Left renal pelvis (tissue), 4 donors: ENCODE data around the gene ATP10B. TPM values are rescaled to one million over a fixed set of nuclear protein-coding genes. Genes with fewer than 3 reads are reported as not detected.
"Not testable (repeated sequence)": the region's sequence is repeated elsewhere in the genome, so short reads cannot be mapped to it uniquely, and the experiment has no call there.

Source experiments
- DNase-seq, 4 donors: peaks; one replicate each; pipeline ENCODE4 v3.0.0-alpha.2; 2013; ENCODE audit warnings: low read depth in 4 of 4, low spot score in 3 of 4
- polyA plus RNA-seq, 4 donors: library from polyadenylated mRNA; unstranded; fragments of 120-200 nt; gene quantifications; one replicate each; pipeline ENCODE4 v1.2.1, GENCODE V29; 2013; ENCODE audit not compliant: insufficient read length in 4 of 4

ATP10B gene
- polyA plus RNA-seq, 4 donors: 0.16 to 1.3 (median 0.42) TPM

DNA sequence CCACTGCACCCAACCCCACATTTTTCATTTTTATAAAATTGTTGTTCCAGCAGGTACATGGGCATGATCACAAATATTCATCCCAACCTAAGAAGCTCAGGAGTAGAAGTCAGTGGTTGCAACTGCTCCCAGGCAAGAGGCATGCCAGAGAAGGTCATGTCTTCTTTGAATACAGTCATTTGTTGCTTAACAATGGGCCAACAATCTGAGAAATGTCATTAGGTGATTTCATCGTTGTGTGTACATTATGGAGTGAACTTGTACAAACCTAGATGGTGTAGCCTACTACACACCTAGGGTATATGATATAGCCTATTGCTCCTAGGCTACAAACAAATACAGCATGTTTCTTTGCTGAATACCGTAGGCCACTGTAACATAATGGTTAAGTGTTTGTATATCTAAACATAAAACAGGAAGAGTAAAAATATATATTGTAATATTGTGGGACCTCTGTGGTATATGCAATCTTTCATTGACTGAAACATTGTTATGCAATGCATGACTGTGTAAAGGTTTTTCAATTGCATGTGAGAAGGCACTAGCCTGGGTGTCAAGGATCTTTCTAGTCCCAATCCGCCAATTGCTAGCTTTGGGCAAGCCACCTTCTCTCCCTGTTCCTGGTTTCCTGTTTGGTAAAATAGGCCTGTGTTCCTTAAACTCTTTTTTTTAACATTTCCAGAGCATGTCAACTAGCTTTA lies 27.6 kb downstream of the ATP10B start:
- DNase-seq: no peak

DNA sequence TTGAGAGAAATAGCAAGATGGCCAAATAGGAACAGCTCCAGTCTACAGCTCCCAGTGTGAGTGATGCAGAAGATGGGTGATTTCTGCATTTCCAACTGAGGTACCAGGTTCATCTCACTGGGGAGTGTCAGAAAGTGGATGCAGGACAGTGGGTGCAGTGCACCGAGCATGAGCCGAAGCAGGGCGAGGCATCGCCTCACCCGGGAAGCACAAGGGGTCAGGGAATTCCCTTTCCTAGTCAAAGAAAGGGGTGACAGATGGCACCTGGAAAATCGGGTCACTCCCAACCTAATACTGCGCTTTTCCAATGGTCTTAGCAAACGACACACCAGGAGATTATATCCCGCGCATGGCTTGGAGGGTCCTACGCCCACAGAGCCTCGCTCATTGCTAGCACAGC lies 39.0 kb downstream of the ATP10B start:
- DNase-seq: not testable (repeated sequence)

DNA sequence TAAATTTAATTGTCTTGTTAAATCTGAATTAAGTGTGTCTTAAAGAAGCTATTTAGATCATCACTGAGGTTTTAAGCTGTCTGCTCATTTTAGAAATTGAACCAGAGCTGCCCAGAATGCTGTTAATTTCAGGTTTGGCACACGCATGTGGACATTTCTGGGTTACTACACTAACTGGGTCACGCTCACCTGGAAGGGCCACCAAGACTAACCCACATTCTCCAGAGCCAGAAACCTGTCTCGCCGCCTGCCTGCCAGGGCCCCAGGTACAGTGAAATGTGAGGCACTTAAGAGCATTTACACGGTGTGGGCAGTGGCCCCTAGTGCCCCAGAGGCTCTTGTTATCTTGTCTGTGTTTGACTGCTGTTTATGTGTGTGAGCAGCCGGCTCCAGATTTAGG lies 46.6 kb downstream of the ATP10B start:
- DNase-seq: no peak

DNA sequence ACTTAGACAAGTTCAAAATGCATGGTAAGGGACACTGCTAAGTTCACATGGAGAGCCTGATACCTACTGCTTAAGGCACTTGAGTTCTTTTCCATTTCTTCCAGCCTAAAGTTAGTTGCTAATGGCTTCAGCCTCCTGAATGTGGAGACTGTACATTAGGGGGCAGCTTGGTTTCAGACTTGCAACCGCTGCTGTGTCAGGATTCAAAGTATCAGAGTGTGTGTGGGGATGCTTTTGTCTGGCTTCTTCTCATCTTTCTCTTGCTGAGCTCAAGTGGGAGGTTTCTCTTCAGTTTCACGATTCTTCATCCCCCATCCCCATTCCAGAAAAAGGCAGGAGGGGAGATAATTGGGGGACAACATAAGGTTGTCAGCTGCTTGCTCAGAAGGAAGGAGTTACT lies 49.4 kb downstream of the ATP10B start:
- DNase-seq: no peak

DNA sequence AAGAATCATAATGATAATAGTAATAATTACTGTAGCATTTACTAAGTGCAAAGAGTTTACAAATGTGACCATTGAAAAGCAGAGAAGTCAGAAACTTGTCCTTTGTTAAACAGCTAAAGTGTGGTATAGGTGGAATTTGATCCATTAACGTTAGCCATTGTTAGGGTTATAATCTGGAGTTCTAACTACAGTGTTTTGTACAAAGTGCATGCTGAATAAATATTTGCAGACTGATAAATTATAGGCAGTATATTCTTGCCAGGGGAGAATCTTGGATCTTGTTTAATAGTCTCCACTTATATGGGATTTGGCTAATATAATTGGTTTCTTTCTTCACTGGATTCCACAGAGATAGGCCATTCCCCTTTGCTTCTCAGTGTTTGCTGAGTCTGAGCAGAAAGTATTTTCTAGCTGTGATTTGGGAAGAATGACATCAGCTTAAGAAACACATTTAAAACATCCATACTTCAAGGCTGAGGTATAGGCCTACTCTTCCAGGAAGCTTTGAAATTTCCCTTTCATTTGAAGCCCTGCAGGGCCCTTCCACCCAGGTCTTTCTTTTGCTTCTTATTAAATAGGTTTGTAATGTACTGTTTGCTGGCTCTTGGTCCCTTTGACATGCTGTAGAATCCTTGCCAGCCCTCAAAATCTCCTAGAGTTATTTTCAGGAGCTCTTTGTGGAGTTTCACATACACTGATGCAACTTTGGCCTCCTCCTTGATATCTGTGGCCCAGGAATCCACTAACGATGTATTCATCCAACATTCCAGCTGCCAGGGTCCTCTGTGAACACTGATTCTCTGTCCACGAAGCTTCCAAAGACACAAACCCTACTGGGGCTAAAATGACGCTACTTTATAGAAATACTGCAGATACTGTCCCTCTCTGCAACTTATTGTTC lies 51.4 kb downstream of the ATP10B start:
- no peak for DNase-seq

DNA sequence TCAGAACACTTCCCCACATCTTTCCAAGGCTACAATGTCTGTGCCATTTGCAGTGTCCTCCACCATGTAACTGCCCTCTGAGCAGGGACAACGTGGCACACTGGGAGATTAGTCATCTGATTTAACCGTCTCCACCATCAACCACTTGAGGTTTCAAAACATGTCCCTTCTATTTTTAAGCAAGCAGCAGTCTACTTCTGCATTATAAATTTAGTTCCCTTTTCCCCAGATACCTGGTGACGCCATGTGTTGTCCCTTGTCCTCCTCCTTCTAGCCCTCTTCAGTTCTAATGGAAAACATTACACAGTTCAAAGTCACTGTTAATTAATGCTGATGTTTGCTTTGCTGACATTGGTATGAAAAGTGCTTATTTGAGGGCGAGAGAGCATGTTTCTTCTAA lies 52.8 kb downstream of the ATP10B start:
- DNase-seq: no peak

DNA sequence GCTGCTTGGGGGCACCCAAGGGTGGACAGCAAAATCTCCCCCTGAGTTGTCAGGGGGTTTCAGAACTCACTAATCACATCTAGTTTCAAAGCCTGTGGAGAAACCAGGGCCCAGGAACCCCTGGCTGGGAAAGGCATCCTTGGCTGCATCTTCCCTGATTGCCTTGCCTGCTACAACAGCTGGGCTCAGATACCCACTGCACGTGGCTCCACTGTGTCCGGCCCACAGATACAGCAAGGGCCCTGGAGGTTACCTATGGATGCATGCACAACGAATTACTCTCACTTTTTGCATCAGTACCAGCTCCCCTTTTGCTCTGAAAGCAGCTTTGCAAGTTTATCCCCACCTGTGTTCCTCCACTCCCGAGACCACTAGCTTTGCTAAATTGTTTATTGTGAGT lies 55.0 kb downstream of the ATP10B start:
- no peak for DNase-seq

DNA sequence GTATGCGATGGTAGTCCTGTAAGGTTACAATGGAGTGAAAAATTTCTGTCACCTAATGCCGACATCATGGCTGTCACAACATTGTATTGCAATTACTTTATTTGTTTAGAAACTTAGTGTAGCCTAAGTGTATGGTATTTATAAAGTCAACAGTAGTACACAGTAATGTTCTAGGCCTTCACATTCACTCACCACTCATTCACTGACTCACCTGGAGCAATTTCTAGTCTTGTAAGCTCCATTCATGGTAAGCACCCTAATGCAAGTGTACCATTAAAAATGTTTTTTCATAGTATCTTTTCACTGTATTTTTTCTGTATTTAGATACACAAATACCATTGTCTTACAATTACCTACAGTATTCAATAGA lies 58.5 kb downstream of the ATP10B start:
- no peak for DNase-seq

DNA sequence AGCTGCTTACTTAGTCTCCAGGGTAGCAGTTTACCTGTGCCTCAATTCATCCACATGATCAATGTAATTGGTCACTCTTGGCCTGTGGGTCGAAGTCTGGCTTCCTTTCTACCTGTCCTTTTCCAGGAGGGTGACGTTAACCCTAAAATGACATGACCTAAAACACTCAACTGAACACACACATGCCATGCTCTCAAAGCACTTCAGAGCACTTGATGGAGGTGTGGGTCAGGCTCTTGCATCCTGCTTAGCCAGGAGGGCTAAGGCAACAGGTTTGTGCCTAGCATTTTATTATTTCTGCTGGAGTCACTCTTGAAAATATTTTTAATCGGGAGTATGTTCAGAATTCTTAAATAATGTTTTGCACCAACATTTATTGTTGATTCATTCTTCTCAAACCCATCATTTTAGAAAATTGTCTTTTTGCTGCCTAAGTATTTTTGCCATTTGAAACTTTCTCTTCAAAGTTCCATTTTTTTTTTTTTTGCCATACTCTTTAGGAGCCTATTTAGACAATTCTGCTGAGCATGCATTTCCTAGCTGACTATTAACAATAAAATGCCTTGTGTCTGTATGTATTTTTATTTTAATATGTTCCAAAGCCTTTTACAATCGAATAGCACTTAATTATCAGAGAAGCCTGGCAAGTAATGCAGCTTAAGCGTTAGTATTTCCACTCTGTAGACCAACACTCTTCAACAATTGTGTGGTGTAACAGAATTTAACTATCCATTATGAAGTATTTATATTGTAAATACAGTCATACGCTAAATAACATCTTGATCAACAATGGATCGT lies 59.1 kb downstream of the ATP10B start:
- no peak for DNase-seq

DNA sequence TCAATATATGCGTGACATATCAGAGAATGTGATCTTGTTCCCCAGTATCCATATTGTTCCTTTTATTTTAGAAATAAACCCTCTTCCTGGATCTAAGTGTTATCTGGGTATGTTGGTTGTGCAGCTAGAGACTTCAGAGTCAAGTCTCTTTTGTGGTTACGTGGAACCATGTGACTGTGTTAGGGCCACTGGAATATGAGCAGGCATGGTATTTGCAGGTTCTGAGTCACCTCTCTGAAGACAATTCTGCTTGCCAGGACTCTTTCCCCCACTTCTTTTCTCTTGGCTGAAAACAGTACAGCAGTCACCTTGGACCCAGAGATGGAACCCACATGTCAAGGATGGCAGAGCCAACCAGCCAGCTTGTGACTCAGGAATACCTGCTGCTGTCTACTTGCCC lies 59.7 kb downstream of the ATP10B start:
- no peak for DNase-seq

DNA sequence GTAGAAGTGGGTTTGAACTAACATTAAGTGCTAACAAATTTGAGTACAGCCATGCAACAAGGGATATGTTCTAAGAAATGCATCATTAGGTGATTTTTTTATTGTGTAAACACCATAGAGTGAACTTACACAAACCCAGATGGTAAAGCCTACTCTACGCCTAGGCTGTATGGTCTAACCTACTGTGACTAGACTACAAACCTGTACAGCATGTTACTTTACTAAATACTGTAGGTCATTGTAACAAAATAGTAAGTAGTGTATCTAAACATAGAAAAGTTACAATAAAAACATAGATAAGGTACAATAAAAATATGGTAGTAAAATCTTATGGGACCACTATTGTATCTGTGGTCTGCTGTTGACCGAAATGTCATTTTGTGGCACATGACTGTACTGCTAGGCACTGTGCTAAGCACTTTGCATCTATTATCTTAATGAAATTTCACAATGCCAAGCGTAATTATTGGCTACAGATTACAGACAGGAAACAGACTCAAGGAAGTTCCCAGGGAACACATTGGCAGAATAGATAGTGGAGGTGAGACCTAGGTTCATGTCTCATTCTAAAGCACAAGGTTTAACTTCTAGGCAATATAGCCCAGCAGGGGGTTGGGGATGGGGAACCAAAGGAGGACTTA lies 62.7 kb downstream of the ATP10B start:
- no peak for DNase-seq

DNA sequence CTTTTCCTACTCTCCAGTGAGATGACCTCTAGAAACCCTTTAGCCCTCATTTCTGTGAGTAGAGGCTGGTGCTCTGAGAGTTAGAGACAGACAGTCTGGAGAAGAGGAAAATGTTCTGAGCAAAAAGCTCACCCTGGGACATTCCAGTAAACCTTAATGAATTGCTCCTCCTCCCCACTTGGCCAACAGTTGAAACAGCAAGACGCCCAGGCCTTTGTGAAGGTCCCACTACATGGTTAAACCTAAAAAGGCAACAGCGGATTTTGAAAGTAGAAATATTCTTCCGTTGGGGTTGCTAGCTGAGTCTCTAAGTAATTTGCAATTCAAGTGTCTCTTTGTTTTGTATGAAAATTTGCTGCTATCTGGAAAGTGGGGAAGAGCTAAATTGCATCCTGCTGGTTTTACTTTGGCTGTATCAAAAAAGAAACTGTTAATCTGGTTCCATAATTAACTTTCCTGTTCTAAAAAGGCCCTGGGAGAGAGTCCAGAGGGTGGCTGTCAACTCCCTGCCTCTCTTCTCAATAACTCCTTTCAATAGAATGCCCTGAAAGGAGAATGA lies 63.8 kb downstream of the ATP10B start:
- DNase-seq: no peak

DNA sequence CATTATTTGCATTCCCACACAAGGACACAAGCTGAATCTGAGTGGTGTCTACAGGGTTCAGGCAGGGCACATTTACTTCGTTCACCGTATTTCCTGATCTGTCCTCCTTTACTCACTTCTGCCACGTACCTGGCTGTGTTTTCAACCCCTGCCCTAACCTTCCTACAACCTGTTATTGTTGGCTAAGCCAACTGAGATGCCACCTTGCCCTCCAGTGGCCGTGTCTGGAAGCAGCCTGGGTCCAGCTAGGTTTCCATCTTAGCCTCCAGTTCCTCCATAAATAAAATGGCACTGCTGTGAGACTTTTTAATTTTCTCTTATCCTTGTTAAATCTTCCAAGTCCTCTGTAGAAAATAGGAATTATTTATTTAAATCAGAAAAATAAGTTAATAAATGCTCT lies 64.8 kb downstream of the ATP10B start:
- no peak for DNase-seq

DNA sequence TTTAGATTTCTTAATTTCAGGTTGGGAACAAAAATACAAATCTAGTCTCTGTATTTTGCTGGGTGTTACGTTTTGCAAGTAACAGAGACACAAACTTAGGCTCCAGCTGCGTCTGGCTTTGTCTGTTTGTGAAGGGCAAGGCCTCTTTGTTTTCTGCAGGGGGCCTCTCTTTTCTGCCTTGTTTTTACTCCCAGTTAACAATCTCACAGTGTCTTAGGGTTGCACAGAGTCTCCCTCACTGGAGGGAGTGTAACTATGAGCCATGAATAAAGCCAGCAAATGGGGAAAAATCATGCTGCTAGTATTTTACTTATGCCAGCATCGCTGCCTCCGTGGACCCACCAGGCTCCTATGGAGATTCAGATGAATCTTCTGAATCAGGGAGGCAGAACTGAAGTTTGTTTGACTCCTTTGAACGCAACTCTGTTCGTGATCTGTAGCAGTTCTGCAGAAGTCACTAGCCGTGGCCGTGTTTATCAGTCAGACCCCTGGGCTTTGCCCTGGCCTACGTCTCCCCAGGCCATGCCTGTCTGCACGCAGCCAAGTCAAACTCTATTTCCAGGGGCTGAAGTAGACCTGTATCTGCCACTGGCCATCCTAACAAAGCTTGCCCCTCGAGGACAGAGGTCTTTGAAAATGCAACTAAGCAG lies 77.2 kb downstream of the ATP10B start:
- no peak for DNase-seq

DNA sequence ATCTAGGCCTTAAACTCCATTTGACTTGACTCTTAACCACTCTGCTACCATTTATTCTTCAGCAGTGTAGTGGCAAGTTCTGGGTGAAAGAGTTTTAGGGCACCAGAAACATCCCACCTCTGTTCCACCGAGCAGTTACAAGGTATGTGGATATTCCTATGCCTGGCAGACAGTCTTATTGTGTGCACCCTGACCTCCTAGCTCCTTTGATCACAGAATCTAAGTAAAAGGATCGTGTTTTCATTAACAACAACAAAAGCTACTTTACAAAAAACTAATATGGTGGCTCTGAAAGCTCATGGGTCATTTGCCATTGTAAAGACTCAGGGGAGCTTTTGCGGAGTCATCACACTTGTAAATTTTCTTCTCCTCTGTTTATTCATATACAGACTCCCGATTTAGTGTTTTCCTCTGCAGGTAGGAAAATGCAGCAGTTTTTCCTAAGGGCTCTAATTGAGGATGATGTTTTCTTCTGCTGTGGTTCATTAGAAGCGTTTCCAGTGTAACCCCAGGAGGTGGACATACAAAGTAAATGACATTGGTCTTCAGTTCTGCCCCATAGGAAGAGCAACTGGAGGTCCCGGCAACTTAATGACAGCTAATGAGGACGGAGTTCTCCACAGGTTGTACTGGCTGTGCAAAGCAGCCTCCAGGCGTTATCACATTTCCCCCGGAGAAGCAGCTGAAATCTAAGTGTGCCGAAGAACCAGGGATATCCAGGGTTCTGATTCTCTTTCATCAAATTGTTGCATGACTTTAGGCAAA lies 78.2 kb downstream of the ATP10B start:
- DNase-seq: no peak

DNA sequence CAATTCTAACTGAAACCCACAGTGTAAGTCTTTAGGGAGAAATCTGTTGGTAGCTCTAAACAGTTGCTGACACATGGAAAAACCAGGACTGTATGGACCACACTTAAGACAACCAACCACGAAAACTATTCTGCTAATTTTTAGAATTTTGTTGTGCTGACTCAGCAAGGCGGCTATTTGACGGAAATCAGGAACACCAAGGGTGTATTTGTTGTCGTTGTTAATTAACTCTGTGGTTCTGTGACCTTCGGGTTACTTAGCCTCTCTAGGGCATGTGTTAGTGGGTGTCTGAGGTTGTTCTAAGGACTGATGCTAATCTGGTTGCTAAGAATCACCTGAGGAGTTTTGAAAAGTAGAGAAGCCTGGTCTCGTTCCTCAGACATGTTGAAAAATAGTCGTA lies 79.2 kb downstream of the ATP10B start:
- no peak for DNase-seq

DNA sequence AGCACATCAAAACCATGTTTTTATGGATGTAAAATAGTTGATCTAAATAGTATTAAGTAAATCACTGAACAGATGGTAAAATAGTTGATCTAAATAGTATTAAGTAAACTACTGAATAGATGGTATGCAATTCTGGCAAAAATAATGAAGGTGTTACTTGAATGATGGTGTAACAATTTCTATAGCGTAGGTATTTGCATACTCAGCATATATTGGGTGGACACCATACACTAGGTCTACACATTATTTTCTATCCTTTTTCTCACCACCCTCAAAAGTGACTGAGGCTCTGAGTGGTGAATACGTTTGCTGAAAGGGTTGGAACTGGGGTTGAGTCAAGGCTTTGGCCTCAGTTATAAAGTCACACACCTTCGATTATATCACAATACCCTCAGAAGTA lies 81.3 kb downstream of the ATP10B start:
- DNase-seq: no peak

DNA sequence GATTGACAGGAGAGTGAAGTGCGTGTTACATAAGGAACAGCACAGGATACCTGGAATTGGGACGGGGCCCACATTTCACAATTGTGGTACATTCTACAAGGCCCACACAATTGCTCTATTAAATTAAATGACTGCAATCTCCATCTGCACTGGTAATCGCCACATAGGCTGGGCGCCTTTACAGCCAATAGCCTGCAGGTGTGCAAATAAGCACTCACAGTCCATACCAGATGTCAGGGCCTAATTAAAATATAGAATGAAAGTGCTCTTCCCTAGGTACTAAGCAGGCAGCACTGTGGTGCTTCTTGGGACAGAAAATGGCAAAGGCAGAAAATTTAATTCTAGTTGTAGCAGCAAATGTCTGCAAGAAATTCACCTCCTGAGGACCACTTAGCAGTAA lies 82.7 kb downstream of the ATP10B start:
- no peak for DNase-seq

DNA sequence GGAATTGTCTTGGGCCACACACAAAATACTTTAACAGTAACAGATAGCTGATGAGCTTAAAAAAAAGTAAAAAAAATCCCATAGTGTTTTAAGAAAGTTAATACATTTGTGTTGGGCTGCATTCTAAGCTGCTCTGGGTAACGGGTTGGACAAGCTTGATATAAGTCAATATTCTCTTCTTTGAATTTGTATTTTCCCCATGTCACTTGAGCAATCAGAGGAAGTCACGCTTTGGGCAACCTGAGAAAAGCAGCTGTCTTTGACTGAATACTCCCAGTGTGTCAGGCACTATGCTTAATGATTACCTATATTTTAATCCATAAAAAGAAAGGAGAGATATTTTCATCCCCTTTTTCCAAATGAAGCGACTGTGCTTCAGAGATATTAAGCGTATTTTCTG lies 84.9 kb downstream of the ATP10B start:
- DNase-seq: no peak
